GM21737 (cell line): Measurements from ENCODE around the gene USP15.
"Not testable (repeated sequence)": the region's sequence is repeated elsewhere in the genome, so short reads cannot be mapped to it uniquely, and the experiment has no call there.

Experiments
- ATAC-seq: cut with Tn5 transposase; IDR thresholded peaks from one replicate; pipeline ENCODE4 v1.9.1; 2021; ENCODE audit warnings: mild to moderate bottlenecking, moderate library complexity; ENCODE audit not compliant: unreplicated experiment

Gene USP15

GRCh38 chr12:62364697-62365096 is 104.5 kb downstream of the USP15 start:
- not testable (repeated sequence) for ATAC-seq

DNA sequence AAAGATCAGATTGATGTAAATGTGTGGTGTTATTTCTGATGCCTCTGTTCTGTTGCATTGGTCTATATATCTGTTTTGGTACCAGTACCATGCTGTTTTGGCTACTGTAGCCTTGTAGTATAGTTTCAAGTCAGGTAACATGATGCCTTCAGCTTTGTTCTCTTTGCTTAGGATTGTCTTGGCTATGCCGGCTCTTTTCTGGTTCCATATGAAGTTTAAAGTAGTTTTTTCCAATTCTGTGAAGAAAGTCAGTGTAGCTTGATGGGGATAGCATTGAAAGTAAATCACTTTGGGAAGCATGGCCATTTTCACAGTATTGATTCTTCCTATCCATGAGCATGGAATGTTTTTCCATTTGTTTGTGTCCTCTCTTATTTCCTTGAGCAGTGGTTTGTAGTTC is 105.6 kb downstream of the USP15 start:
- ATAC-seq = not testable (repeated sequence)

- not testable (repeated sequence) for ATAC-seq
Measured at GRCh38 chr12:62368430-62369223, 108.4 kb downstream of the USP15 start.

GRCh38 chr12:62370189-62370588 is 110.0 kb downstream of the USP15 start:
- no peak for ATAC-seq

GRCh38 chr12:62371661-62372060 is 111.5 kb downstream of the USP15 start:
- no peak for ATAC-seq

DNA sequence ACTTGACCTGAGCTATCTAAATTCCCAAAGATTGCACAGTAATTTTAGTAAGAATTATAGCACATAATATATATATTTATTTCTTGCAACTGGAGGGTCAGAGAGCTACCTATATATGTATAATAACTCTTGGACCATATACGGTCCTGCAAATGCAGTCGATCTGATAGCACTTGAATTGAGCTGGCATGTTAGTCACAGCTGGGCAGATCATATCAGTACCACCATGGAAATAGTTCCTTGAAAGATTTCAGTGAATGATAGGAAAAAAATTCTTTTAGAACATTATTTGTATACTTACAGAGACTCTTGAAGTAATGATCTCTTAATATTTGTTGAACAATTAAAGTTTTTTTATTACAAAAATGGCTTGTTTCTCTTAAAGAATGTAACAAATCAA is 111.9 kb downstream of the USP15 start:
- no peak for ATAC-seq

- ATAC-seq = no peak
Measured at GRCh38 chr12:62372825-62373224, 112.6 kb downstream of the USP15 start.

DNA sequence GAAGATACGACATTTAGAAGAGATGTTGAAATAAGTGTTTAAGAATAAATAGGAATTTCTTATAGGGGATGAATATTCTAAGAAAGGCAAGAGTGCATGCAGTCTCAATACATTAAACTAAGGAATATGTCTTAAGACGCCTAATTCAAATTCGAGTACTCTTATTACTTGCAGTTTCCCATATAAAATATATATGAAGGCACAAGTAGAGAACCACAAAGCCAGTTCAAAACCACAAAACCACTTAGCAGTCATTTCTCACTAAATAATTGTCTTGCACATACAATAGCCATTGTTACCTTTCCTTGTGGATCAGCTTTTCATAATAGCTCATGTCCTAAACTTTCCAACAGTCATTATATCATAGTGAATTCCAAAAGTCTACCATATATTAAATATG is 115.4 kb downstream of the USP15 start:
- no peak for ATAC-seq

- no peak for ATAC-seq
Measured at GRCh38 chr12:62379026-62379722, 119.0 kb downstream of the USP15 start.

- no peak for ATAC-seq
Measured at GRCh38 chr12:62379723-62380045, 119.5 kb downstream of the USP15 start.

DNA sequence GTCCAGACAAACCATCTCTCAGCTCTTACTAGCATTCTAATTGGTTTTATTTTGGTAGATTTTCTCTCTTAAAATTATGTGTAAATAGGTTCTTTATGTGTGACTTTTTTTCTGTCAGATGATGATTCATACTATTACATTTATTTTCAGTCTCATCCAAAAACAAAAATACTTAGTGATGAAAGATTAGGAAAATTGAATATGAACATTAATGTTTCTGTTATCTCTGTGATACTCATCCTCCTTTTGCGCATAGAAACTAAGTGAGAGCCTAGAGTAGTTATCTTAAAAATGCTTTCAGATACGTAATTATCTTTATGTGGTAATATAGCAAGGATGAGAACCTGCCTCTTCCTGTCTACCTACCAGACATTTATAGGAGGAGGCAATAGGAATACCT is 122.3 kb downstream of the USP15 start:
- ATAC-seq = no peak

DNA sequence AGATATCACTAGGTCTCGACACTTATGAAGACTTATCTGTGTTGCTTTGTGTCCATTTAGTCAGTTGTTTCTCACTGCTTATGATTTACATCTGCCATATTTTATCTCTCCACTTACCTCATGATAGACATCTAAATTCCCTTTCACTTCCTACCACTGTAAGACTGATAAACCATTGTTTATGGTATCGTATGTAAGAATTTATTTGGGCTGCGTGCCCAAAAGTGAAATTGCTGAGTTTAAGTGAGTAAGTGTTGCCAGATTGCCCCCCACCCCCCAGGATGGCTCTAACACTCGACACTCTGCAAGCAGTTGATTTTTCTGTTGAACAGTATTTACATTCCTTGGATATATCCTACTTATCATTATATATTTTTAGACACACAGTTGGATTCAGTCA is 136.5 kb downstream of the USP15 start:
- no peak for ATAC-seq

DNA sequence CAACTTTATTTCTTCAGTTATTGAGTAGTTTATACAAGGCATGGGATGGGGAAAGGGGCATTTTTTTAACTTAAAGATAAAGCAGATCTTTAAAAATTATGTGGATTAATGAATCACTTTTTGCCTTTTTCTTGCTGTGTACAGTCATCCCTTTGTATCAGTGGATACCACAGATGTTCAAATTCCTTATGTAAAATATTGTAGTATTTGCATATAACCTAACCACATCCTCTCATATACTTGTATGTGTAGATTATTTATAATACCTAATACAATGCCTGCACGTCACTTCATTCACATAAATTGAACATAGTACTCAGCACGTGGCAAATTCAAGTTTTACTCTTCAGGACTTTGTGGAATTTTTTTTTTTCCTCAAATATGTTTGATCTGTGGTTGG is 139.9 kb downstream of the USP15 start:
- ATAC-seq = no peak

DNA sequence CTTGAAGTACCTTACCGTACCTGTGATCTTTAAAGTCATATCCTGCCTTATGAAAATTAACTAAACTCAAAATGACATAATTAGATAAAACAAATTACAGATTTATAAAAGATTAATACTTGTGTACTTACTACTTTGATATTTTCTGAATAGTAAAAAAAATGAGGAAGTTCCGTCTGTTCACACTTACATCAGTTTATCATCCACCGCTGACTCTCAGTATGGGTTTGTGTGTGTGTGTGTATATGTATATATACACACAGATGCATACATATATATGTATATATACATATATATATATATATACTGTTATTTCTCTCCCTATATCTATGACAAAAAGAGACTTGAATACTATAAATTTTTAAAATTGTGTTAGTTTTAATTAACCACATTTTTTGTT is 141.4 kb downstream of the USP15 start:
- no peak for ATAC-seq

GRCh38 chr12:62403031-62403430 is 142.8 kb downstream of the USP15 start:
- no peak for ATAC-seq

- ATAC-seq = no peak
Measured at GRCh38 chr12:62407587-62407986, 147.4 kb downstream of the USP15 start.

DNA sequence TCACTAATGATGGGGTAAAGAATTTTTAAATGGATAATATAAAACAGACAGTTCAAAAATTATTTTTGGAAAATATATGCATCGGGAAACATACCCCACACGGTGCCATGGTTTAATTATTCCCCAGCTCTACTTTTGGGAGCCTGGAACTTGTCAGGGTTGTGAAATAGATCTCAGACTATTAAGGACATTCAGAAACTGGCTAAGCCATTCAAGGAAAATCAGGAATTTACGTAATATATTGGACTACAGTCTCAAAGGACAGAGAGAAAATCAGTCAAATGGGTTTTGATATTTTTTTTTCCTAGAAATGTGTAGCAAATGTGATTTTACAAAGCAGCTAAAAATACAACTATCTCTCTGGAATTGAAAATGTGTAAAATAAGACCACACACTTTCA is 148.9 kb downstream of the USP15 start:
- ATAC-seq = no peak

- no peak for ATAC-seq
Measured at GRCh38 chr12:62414180-62414579, 154.0 kb downstream of the USP15 start.

DNA sequence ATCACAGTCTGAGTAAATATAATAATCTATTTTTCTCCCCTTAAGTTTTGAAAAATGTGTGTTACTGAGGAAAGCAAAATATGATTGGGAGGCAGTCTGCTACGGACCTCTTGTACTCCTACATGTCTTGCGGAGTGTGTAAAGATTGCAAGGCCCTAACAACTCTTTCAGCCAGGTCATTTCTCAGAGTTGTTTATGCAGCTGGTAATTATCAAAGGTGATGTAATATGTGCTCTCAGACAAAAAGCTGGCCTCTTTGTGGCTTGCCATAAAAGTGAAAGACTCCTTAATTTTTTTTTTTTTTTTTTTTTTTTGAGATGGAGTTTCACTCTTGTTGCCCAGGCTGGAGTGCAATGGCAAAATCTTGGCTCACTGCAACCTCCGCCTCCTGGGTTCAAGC is 165.9 kb downstream of the USP15 start:
- ATAC-seq = no peak

- ATAC-seq = no peak
Measured at GRCh38 chr12:62429457-62429856, 169.3 kb downstream of the USP15 start.

DNA sequence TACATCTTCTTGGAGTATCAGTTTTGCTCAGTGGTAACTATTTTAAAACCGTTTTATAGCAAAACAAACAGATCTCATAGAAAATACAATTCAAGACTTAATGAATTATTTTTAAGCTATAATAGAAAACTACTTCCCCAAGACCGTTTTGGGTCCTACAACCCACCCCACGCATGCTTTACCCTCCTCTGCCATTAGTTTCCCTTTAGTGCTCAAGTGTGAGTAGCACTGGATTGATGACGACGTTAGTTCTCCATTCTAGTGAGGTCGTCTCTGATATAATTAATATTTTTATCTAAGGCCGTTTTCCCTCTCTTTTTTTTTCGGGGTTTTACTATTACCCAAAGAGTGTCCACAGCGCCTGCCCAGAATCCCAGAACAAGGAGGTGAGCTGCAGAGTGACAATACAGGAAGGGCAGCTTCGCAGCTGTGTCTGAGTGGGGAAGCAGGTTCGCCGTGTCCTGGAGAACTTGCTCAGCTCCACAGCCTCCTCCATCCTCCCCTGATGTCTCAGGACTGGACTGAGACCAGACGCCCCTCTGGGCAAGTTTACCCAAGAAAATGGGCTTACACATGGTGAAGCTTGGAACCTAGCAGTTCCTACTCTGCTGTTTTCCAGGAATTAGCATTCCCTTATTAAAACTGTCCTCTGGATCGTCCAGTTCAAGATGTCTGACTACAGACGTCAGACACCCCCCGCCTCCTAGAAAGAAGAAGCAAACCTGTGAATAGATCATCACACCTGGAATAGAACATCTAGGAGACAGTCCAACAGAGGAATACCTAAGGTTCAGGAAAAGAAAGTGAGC is 174.5 kb downstream of the USP15 start:
- ATAC-seq = no peak
